Fibroblast of mammary gland (primary cell): ENCODE measurements around the gene HIPK2.
A peak's percentile ranks its signal among the peaks of the same experiment; 100 is the strongest.

Experiments
- DNase-seq: peaks from one replicate; pipeline ENCODE4 v3.0.0-alpha.2; 2010; ENCODE audit warnings: low read depth
- H3K4me3 ChIP-seq: 2 replicates; pipeline ENCODE4 v1.5.1; 2011; ENCODE audit warnings: low read depth, mild to moderate bottlenecking, low read length, moderate library complexity; ENCODE audit not compliant: control insufficient read depth
- TF ChIP-seq, protein P1 (sequence below): conservative IDR thresholded peaks from 2 replicates; pipeline ENCODE4 v1.5.1; 2011; ENCODE audit warnings: low read depth, low read length, inconsistent platforms; ENCODE audit not compliant: control insufficient read depth, insufficient read depth

Gene HIPK2

DNA sequence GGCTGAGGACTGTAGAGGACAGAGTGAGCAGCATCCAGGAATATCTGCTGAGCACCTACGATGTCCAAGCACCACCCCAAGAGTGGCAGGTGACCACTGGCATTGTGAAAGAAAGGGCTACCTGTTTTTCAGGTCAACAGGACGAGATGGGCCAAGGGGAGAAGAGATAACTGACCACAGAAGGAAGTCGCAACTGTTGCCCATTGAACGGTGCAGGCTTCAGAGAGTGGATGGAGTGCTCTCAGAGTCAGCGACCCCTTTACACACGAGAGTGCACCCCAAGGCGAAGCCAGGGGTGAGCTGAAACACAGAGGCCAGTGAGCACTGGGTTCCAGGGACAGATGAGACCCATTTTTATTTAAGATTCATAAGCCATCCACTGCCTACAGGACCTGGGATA, 42.3 kb downstream of the HIPK2 start:
- no peak for DNase-seq
- H3K4me3 ChIP-seq: no peak overlapping the region
- TF ChIP-seq, protein P1, sequence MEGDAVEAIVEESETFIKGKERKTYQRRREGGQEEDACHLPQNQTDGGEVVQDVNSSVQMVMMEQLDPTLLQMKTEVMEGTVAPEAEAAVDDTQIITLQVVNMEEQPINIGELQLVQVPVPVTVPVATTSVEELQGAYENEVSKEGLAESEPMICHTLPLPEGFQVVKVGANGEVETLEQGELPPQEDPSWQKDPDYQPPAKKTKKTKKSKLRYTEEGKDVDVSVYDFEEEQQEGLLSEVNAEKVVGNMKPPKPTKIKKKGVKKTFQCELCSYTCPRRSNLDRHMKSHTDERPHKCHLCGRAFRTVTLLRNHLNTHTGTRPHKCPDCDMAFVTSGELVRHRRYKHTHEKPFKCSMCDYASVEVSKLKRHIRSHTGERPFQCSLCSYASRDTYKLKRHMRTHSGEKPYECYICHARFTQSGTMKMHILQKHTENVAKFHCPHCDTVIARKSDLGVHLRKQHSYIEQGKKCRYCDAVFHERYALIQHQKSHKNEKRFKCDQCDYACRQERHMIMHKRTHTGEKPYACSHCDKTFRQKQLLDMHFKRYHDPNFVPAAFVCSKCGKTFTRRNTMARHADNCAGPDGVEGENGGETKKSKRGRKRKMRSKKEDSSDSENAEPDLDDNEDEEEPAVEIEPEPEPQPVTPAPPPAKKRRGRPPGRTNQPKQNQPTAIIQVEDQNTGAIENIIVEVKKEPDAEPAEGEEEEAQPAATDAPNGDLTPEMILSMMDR: no peak

GRCh38 chr7:139734395-139734794, 43.4 kb downstream of the HIPK2 start:
- DNase-seq: peak; percentile 100
- no peak overlapping the region for H3K4me3 ChIP-seq
- TF ChIP-seq, protein P1: no peak

GRCh38 chr7:139733751-139734150, 44.0 kb downstream of the HIPK2 start:
- DNase-seq: no peak
- TF ChIP-seq, protein P1: no peak
- no peak overlapping the region for H3K4me3 ChIP-seq

DNA sequence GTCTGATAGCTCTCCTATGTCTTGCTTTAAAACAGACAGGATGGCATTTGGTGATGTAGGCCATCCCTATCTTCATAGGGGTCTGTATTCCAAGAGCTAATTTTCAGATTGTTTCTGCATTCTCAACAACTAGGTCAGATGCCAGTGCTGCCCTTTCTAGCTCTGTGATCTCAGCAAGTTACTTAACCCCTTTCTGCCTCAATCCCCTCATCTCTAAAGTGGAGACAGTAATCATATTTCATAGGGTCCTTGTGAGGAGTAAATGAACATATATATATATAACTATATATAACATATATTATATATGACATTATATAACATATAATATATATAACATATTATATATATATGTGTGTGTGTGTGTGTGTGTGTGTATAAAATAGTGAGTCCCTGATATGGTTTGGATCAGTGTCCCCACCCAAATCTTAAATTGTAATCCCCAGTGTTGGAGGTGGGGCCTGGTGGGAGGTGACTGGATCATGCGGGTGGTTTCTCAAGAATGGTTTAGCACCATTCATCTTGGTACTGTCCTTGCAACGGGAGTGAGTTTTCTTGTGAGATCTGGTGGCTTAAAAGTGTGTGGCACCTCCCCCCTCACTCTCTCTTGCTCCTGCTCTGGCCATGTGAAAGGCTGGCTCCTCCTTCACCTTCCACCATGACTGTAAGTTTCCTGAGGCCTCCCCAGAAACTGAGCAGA, 45.2 kb downstream of the HIPK2 start:
- DNase-seq: peak; percentile 51
- TF ChIP-seq, protein P1: no peak
- no peak overlapping the region for H3K4me3 ChIP-seq

DNA sequence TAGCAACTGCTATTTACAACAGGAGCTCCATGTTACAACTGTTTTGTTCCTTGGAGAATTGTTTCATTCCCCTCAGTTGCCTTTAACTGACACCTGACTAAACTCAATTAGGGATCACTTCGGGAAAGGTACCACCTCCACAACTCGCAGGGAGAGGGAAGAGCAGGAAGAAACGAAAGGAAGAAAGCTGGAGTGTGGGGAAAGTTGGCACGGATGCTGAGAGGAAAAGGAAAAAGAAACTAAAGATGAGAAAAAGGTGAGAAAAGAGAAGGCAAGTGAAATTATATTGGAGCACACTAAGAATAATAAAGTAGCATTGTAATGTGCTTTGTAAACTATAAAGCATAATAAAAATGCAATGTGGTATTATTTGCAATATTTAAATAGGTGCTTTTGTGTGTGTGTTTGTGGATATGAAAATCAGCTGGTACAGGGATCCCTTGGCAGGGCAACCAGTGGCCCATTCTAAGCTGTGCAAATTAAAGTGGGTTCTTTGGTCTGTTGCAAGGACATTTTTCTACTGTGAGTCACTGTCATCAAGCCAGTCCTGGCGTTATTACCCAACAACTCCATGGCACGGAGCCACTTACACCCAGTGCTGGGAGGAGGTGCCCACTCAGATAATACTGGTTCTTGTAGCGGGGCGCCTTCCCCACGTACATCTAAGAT, 45.9 kb downstream of the HIPK2 start:
- DNase-seq: peak; percentile 97
- TF ChIP-seq, protein P1: no peak
- no peak overlapping the region for H3K4me3 ChIP-seq

GRCh38 chr7:139730746-139731612, 46.8 kb downstream of the HIPK2 start:
- H3K4me3 ChIP-seq: no peak overlapping the region
- TF ChIP-seq, protein P1: no peak
- peak; percentile 89 for DNase-seq
